LHCN-M2 (cell line): ENCODE results near the gene PHLPP1. TPM values are rescaled to one million over a fixed set of nuclear protein-coding genes. Genes with fewer than 3 reads are reported as not detected.
"Not testable (repeated sequence)": the region's sequence is repeated elsewhere in the genome, so short reads cannot be mapped to it uniquely, and the experiment has no call there.

Source experiments
- DNase-seq: peaks from one replicate; pipeline ENCODE4 v3.0.0-alpha.2; 2012; ENCODE audit warnings: low read depth
- polyA plus RNA-seq: library from polyadenylated mRNA; unstranded; fragments of >200 nt; gene quantifications from one replicate; pipeline ENCODE4 v1.2.1, GENCODE V29; 2012; ENCODE audit warnings: missing spikeins
- total RNA-seq: library from RNA; depleted of rRNA; stranded (reverse); fragments of >200 nt; gene quantifications from 2 replicates; pipeline ENCODE4 v1.2.3, GENCODE V29; 2014; rRNA removed

PHLPP1 gene
- 8.5 and 9.6 TPM in 2 replicates for total RNA-seq
- polyA plus RNA-seq: 2.9 TPM

DNA sequence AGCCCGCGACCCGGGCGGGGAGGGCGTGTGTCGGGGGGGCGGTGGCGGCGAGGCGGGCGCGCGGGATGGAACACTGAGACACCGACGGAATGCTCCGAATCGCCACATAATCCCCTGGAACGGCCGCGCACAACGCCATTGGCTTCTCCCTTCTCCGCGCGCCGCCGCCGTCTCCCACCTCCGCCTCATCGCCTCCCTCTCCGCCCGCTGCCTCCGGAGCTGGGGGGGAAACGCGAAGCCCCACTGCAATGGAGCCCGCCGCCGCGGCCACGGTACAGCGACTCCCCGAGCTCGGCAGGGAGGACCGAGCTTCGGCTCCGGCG, at the start of gene PHLPP1:
TSS of gene PHLPP1 (plus strand) at position 106 of the 323 bp plus-strand sequence. CDS start at position 249, 143 bp downstream.
- no peak for DNase-seq

DNA sequence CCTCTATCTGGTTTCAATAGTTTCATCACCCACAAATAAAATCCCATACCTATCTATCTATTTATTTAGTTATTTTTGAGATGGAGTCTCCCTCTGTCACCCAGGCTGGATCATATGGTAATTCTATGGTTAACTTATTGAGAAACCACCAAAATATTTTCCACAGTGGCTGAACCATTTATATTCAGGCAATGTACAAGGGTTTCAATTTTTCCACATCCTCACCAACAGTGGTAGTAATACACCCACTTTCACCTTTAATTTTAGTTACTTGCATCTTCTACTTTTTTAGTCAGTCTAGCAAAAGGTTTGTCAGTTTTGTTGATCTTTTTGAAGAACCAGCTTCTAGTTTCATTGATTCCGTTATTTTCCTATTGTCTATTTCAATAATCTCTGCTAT, 46.1 kb upstream of the PHLPP1 start:
- no peak for DNase-seq

DNA sequence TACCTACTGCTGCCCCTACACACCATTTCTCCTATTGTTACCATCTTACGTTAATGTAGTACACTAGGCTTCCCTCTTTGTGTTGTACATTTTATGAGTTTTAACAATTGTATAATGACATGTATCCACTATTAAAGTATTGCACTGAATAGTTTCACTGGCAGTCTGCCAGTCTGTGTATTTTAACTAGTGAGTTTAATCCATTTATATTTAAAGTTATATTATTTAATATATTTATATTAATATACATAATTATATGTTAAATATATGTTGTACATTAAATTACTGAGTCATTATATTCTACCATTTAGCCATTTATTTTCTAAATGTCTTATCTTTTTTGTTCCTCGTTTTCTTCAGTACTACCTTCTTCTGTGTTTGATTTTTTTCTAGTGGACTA, 44.8 kb upstream of the PHLPP1 start:
- no peak for DNase-seq

GRCh38 chr18:62672600-62672999, 42.7 kb upstream of the PHLPP1 start:
- peak; percentile 60 for DNase-seq

DNA sequence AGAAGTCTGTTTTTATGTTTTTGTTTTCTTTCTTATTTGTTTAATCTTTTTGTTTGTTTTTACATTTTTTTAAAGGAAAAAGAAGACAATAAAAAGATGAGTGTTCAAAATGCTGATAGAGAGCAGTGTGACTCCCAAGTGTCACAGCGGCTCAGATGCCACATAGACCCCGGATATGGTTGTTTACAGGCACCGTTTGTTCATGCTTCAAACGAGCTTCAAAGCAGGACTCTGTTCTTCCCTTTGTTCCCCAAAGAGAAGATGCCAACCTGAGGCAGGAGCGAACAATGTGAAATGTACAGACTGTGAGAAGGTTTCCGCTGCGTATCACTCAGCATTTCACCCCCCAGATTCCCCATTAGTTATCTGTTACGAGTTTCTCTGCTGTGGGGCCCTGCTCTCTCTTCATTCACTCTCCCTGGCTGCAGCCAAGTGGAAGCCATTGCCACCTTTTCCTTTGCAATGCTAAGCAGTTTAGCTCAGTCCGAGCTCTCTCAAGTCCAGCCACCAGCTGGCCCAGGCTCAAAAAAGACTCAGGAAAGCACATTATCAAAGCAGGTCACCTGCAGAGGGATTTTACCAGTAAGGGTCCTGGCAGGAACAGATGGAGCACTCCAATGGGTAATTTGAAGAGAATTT, 36.4 kb upstream of the PHLPP1 start:
- DNase-seq: no peak

- no peak for DNase-seq
Observed at GRCh38 chr18:62682371-62682770, 33.0 kb upstream of the PHLPP1 start.

DNA sequence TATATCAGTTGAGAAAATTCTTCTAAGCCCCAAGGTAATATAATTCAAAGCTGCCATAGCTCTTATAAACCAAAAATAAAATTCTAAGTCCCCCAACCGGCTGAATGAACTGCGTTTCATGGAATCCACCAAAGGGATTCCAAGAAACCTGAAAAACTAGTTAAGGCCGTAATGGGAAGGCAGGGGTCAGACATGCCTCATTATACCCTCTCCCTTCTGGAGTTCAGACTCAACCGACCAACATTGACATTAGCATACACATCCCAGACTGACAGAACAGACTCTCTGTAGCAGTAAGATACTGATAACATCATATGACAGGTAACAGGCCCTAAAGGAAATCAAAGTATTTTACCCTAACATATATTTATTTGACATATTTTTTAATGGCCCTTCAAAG, 31.4 kb upstream of the PHLPP1 start:
- no peak for DNase-seq

GRCh38 chr18:62688743-62689317, 26.5 kb upstream of the PHLPP1 start:
- no peak for DNase-seq

GRCh38 chr18:62690236-62690815, 25.0 kb upstream of the PHLPP1 start:
- DNase-seq: no peak

DNA sequence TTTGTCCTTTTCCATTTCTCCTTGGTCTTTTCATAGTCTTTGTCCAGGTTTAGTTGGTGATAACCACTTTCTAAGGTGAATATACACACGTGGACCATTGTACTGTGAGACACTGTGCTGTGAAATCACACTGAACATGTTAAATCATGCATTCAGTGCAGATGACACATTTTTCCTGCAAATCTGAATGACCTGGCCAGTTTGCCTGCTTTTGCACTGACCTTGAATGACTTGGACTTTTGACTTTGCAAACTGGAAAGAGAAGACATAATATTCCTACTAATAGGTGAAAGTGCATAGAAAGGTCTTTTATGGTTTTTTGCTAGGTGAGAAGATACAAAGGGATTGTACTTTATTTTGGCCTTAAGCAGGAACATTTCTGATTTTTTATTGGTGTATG, 21.7 kb upstream of the PHLPP1 start:
- no peak for DNase-seq

GRCh38 chr18:62697636-62698035, 17.7 kb upstream of the PHLPP1 start:
- no peak for DNase-seq

DNA sequence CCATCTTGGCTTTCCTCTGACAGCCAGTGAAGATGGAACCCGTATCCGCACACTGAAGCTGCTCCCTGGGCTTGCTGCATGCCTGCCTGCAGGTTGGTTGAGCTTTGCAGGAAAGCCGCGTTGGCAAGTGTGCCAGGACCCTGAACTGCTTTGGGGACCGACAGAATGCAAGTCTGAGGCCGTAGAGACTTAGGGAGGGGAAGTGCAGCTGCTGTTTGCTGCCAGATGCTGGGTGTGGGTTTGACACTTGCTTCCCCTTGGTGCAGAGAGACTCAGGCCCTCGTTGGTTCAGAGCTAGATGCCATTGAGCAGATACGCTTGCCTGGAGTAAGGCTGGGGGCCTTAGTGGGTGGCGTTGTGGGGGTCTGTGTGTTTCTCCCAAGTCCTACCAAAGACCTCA, 13.1 kb upstream of the PHLPP1 start:
- DNase-seq: no peak

DNA sequence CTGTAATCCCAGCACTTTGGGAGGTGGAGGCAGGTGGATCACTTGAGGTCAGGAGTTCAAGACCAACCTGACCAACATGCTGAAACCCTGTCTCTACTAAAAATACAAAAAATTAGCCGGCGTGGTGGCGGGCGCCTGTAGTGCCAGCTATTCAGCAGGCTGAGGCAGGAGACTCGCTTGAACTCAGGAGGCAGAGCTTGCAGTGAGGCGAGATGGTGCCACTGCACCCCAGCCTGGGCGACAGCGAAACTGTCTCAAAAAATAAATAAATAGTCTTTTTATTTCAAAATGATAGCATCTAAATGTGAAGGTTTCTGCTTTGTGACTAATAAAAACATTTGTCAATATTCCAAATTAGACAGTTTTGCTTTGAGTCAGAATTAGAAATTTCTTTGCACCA, 8.5 kb upstream of the PHLPP1 start:
- not testable (repeated sequence) for DNase-seq

DNA sequence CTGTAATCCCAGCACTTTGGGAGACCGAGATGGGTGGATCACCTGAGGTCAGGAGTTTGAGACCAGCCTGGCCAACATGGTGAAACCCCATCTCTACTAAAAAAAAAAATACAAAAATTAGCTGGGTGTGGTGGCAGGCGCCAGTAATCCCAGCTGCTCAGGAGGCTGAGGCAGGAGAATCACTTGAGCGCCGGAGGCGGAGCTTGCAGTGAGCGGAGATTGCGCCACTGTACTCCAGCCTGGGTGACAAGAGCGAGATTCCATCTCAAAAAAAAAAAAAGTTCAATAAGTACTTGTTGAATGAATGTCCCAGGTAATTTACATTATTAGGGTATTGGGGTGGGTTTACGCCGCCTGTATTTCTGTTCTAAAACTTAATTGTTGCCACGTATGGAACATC, 5.4 kb upstream of the PHLPP1 start:
- DNase-seq: not testable (repeated sequence)

DNA sequence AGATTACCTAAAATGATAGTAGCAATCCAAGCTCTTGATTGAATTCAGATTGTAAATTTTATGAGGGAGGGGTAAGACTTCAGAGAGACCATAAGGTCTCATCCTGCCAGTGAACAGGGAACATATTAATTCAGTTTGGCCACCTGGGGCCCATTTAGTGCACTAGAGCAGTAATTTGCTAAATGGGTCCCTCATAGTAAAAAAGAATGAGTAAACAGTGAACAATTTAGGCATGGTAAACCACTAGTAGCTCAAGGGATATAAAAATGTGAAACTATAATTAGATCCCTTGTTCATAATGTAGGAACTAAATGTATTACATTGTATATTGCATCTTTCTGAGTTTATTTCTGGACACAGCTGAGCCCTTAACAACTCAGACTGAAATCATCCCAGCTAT, 4.9 kb upstream of the PHLPP1 start:
- peak; percentile 67 for DNase-seq

GRCh38 chr18:62711781-62712180, 3.6 kb upstream of the PHLPP1 start:
- no peak for DNase-seq

DNA sequence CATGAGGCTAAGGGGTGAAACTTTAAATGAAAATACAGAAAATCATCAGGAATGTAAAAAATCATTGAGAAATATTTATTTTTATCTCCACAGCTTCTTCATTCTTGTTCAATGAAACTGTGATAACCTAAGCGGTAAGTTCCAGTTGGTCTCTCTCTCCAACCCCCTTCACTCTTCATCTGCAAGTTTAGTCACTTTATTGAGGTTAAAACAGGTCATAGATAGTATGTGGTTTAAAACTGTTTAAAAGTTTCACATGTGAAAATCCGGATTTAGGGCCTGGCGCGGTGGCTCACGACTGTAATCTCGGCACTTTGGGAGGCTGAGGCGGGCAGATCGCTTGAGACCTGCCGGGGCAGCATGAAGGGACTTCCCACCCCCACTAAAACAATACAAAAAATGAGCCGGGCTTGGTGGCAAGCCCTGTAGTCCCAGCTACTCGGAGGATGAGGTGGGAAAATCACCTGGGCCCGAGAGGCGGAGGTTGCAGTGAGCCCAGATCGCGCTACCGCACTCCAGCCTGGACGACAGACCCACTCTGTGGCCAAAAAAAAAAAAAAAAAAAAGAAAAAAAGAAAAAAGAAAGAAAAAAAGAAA, 1.6 kb upstream of the PHLPP1 start:
- DNase-seq: no peak

DNA sequence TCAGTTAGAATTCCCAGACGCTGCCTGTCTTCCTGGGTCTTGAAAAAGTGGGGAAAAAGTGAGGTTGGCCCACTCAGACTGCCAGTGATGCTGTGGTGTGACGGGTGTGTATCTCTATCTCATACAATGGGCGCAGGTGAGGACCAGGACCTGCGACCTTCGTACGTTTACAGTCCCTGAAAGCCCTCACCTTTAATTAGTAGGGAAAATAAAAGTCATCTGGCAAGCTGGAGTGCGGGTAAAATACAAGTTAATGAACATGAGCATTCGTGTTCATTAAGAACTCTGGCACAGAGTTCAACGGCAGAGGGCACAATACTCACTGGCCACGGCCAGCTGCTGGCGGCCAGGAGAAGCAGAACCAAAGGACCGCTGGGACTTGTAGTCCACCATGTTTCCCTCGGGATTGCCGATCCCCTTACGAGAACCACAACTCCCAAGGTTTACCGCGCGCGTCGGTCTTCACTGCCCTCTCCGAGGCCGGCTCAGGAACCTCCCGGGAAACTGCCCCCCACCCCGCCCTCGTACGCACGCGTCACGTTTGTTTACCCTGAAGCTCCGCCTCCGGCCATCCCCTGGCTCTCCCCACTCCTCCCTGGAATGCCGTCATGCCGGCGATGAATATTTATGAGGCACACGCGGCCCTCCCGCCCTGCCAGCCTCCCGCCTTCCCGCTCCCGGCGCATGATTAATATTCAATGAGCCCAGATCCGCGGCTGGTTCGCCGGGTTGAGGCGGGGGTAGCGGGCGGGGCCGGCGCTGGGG, 488 bp upstream of the PHLPP1 start:
- DNase-seq: peak; percentile 100

DNA sequence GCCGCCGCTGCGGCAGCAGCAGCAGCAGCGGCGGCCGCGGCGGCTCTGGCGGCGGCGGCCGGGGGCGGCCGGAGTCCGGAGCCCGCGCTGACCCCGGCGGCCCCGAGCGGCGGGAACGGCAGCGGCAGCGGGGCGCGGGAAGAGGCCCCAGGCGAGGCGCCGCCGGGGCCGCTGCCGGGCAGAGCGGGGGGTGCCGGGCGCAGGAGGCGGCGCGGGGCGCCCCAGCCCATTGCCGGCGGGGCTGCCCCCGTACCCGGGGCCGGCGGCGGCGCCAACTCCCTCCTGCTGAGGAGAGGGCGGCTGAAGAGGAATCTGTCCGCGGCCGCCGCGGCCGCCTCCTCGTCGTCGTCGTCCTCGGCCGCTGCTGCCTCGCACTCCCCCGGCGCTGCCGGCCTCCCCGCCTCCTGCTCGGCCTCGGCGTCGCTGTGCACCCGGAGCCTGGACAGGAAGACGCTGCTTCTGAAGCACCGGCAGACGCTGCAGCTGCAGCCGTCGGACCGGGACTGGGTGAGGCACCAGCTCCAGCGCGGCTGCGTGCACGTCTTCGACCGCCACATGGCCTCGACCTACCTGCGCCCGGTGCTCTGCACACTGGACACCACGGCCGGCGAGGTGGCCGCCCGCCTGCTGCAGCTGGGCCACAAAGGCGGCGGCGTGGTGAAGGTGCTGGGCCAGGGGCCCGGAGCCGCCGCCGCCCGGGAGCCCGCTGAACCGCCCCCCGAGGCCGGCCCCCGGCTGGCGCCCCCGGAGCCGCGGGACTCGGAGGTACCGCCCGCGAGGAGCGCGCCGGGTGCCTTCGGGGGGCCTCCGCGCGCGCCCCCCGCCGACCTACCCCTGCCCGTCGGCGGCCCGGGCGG, 646 bp downstream of the PHLPP1 start:
- peak; percentile 66 for DNase-seq

DNA sequence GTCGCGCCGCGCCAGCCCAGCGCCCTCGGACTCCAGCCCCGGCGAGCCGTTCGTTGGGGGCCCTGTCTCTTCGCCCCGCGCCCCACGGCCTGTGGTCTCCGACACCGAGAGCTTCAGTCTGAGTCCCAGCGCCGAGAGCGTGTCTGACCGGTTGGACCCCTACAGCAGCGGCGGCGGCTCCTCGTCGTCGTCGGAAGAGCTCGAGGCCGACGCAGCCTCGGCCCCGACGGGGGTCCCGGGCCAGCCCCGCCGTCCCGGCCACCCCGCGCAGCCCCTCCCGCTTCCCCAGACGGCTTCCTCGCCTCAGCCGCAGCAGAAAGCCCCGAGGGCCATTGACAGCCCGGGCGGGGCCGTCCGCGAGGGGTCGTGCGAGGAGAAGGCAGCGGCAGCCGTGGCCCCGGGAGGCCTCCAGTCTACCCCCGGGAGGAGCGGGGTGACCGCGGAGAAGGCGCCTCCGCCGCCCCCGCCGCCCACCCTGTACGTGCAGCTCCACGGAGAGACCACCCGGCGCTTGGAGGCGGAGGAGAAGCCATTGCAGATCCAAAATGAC, 1.4 kb downstream of the PHLPP1 start:
- peak; percentile 31 for DNase-seq
